ENCODE results near the gene CBX8. TPM values are rescaled to one million over a fixed set of nuclear protein-coding genes. Genes with fewer than 3 reads are reported as not detected.

The CBX8 gene
- total and polyA plus RNA-seq, 2 experiments from 2014 or later: 6.5 to 8.6 TPM

GRCh38 chr17:79843816-79844800 is 47.2 kb upstream of the CBX8 start:
- DNase-seq (ENCODE audit: low spot score): peak; percentile 89
- Histone ChIP-seq H2AFZ (peak overlapping the region; percentile 88), H3K9me3 (ENCODE audit: low read depth) (no peaks in the 10 kb centered on the region), H3K79me2 (no peaks in the 10 kb centered on the region), H3K27me3 (peaks cover 37% of the 10 kb centered on the region), H3K4me2 (peak overlapping the region; percentile 100), H3K4me1 (ENCODE audit: insufficient read depth) (peaks cover 63% of the 10 kb centered on the region), H3K27ac (peak overlapping the region; percentile 95), H3K36me3 (replicated peaks; ENCODE audit: insufficient read depth, low read depth) (no peaks in the 10 kb centered on the region), H4K20me1 (ENCODE audit: insufficient read depth, poor library complexity, severe bottlenecking) (no peaks in the 10 kb centered on the region), H3K4me3 (peak overlapping the region; percentile 75), H3K9me2 (replicated peaks; ENCODE audit: insufficient read depth) (no peaks in the 10 kb centered on the region)
- TF ChIP-seq EZH2phosphoT487 (IDR thresholded peaks at IDR 0.05; ENCODE audit: low read depth, severe bottlenecking, unreplicated experiment) (no peak), CTCF (IDR thresholded peaks at IDR 0.05; ENCODE audit: poor library complexity) (no peak), EZH2 (IDR thresholded peaks at IDR 0.05; ENCODE audit: borderline replicate concordance) (no peak)
- 4% methylated on average over 58 of the region's 89 CpGs for WGBS (ENCODE audit: low lambda C conversion rate, missing lambda C conversion rate)

GRCh38 chr17:79843474-79843815 is 46.6 kb upstream of the CBX8 start:
- no peaks in the 10 kb centered on the region for H3K9me3 ChIP-seq (ENCODE audit: low read depth)
- 9% methylated on average over 12 of the region's 39 CpGs for WGBS (ENCODE audit: low lambda C conversion rate, missing lambda C conversion rate)
- H3K4me3 ChIP-seq: peak overlapping the region; percentile 75
- H2AFZ ChIP-seq: peak overlapping the region; percentile 88
- peaks cover 2% of the 10 kb centered on the region for H4K20me1 ChIP-seq (ENCODE audit: insufficient read depth, poor library complexity, severe bottlenecking)
- H3K36me3 ChIP-seq (replicated peaks; ENCODE audit: insufficient read depth, low read depth): no peaks in the 10 kb centered on the region
- TF ChIP-seq CTCF (IDR thresholded peaks at IDR 0.05; ENCODE audit: poor library complexity) (no peak), EZH2 (IDR thresholded peaks at IDR 0.05; ENCODE audit: borderline replicate concordance) (peak; percentile 29)
- peak overlapping the region; percentile 95 for H3K27ac ChIP-seq
- peak; percentile 51 for DNase-seq (ENCODE audit: low spot score)
- H3K9me2 ChIP-seq (replicated peaks; ENCODE audit: insufficient read depth): no peaks in the 10 kb centered on the region
- H3K79me2 ChIP-seq: peaks cover 2% of the 10 kb centered on the region
- peaks cover 37% of the 10 kb centered on the region for H3K27me3 ChIP-seq
- peak overlapping the region; percentile 100 for H3K4me2 ChIP-seq
- peaks cover 63% of the 10 kb centered on the region for H3K4me1 ChIP-seq (ENCODE audit: insufficient read depth)

- Histone ChIP-seq H3K9me2 (replicated peaks; ENCODE audit: insufficient read depth) (no peaks in the 10 kb centered on the region), H3K79me2 (peaks cover 8% of the 10 kb centered on the region), H3K27ac (peak overlapping the region; percentile 95), H3K9me3 (ENCODE audit: low read depth) (no peaks in the 10 kb centered on the region), H4K20me1 (ENCODE audit: insufficient read depth, poor library complexity, severe bottlenecking) (peaks cover 8% of the 10 kb centered on the region), H3K27me3 (peaks cover 37% of the 10 kb centered on the region), H3K4me3 (peak overlapping the region; percentile 75), H3K36me3 (replicated peaks; ENCODE audit: insufficient read depth, low read depth) (no peaks in the 10 kb centered on the region), H3K4me1 (ENCODE audit: insufficient read depth) (peaks cover 63% of the 10 kb centered on the region), H3K4me2 (peak overlapping the region; percentile 100), H2AFZ (peak overlapping the region; percentile 88)
- peak; percentile 60 for DNase-seq (ENCODE audit: low spot score)
- TF ChIP-seq CTCF (IDR thresholded peaks at IDR 0.05; ENCODE audit: poor library complexity) (no peak), EZH2 (IDR thresholded peaks at IDR 0.05; ENCODE audit: borderline replicate concordance) (no peak), EZH2phosphoT487 (IDR thresholded peaks at IDR 0.05; ENCODE audit: low read depth, severe bottlenecking, unreplicated experiment) (no peak)
- whole genome bisulfite sequencing (ENCODE audit: low lambda C conversion rate, missing lambda C conversion rate): 6% methylated on average over 59 of the region's 66 CpGs
Measured at GRCh38 chr17:79842656-79843473, 46.0 kb upstream of the CBX8 start.
